ENCODE results near the gene RIMBP2.

RIMBP2 gene

DNA sequence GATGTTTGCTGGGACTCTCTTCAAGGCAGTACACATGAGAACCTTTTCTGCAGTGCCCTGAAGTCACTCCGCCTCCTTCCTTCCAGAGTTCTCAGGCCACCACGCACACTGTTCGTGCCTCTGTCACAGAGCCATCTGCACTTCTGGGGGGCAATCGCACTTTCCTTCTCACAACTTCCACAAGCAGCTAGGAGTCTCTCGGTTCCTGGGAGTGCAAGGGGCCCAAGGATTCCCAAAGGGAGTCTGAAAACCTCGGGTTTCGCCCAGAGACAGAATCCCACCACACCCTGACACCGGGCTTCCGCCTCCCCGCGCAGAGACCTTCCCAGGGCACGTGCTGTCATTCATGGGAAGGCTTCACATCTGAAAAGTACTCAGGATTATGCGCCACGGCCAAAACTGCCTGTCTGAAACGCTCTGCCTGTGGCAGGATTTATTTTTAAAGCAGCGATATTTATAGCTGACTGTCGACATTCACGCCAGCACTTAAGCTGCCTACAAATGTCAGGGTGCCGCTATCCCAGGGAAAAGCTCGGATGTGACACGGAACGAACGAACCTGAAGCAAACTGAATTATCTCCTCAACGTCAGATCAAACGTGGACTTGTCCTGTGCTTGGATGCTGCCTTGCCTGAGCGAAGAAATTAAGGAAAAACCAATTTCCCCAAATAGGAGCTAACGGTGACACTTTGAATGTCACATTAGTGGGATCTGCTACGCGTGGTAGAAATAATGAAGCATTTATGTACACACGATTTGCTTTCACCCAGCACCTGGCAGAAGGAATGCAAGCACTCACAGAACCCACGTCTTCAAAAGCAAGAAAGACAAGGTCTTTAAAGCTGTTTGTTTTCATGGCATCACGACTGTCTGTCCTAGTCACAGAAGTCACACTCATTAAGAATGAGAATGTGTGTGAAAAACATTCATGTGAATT, 224.4 kb downstream of the RIMBP2 start:
- TF ChIP-seq, protein P1, sequence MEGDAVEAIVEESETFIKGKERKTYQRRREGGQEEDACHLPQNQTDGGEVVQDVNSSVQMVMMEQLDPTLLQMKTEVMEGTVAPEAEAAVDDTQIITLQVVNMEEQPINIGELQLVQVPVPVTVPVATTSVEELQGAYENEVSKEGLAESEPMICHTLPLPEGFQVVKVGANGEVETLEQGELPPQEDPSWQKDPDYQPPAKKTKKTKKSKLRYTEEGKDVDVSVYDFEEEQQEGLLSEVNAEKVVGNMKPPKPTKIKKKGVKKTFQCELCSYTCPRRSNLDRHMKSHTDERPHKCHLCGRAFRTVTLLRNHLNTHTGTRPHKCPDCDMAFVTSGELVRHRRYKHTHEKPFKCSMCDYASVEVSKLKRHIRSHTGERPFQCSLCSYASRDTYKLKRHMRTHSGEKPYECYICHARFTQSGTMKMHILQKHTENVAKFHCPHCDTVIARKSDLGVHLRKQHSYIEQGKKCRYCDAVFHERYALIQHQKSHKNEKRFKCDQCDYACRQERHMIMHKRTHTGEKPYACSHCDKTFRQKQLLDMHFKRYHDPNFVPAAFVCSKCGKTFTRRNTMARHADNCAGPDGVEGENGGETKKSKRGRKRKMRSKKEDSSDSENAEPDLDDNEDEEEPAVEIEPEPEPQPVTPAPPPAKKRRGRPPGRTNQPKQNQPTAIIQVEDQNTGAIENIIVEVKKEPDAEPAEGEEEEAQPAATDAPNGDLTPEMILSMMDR (IDR thresholded peaks at IDR 0.05) = no peak

DNA sequence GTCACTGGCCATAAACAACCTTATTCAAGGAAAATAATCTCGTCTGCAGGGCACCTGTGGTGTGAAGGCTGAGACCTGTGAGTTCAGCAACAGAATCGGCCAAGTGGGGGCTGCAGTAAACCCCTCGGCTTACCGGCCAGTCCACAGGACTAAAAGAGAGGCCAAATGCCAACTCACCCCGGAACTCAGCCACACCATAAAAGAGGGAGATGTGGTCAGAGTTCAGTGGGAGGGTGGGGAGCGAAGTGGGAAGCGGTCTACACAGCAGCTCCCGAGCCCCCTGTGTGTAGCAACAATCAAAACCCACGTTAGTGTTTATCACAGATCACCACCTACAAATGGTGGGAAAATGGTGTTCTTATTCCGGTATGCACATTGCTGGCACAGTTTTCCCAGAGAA, 225.4 kb downstream of the RIMBP2 start:
- TF ChIP-seq, protein P1 (IDR thresholded peaks at IDR 0.05) = no peak

DNA sequence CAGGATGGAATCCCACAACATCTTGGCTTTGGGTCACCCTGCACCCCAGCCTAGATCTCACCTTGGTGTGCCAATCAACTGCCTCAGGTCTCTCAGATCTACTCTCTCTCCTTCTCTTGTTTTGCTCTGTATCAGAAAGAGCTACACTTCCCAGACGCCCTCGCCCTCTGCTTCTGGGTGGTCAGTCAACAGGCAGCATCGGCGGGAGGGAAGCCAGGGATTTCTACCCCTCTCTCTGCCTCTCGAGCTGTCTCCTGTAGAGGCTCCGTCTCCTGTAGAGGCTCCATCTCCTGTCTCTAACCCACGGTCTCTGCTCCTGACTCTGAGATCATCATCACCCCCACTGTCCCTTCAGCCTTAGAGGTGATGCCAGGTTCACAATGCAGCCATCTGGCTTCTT, 226.8 kb downstream of the RIMBP2 start:
- TF ChIP-seq, protein P1 (IDR thresholded peaks at IDR 0.05) = no peak

DNA sequence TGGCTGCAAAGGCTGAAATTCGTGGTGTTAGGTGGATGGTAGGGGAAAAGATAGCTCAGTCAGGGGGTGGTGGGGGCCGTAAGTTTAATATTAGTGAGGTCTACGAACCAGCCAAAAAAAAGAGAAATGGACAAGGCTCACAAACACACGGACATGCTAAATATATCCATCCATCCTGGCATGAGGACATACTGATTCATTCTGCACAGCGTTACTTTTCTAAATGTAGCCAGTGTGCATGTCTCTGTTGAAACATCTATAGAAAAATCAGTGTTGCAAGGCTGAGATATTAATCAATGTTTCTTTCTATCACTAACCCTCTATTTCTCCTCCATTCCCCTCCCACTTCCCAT, 227.8 kb downstream of the RIMBP2 start:
- TF ChIP-seq, protein P1 (IDR thresholded peaks at IDR 0.05) = no peak

DNA sequence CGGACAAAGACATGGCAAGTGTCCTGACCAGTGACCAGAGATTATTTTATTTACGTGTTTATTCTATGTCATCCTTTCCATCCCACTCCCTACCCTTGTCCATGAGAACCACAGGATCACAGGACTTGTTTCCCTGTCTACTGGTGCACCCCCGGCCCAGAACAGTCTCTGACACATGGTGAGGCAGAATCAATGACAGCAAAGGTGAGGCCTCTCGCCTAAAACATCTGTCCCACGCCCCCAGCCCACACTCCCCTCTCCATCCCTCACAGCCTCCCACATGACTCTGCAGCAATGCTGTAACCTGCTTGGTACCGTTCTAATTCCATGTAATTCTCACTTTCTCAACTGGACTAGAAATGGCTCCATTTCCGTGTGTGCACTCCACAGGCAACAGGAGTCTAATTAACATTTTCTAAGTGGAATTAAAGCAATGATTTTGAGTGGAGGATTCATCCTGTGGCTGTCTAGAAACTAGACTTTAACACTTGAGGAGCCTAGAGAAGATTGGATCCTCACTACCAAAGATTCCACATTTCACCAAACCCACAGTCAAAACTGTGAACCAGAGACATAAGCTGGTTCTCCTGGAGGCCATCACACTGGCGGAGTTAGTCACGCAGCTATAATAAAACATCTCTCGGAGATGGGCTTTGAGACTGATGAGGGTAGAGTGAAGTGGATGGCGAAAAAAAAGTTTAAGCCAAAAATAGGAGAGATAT, 228.3 kb downstream of the RIMBP2 start:
- TF ChIP-seq, protein P1 (IDR thresholded peaks at IDR 0.05) = no peak

DNA sequence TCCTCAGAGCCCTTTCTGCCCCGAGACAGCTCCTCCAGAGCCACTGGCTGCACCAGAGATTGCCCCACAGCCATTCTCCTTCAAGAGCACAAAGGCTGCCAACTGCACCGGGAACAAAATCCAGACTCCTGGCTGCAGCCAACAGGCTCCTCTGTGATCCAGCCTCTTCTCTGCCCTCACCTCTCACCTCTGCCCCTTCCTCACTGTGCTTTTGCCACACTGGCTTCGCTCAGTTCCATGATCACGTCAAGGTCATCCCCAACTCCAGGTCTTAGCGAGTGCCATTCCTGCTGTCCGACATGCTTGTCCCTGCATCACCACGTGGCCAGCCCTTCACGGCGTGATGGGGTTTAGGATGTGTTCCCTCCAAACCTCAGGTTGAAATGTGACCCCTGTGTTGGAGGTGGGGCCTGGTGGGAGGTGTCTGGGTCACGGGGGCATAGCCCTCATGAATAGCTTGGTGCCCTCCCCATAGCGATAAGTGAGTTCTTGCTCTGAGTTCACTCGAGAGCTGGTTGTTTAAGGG, 229.1 kb downstream of the RIMBP2 start:
- TF ChIP-seq, protein P1 (IDR thresholded peaks at IDR 0.05) = no peak

DNA sequence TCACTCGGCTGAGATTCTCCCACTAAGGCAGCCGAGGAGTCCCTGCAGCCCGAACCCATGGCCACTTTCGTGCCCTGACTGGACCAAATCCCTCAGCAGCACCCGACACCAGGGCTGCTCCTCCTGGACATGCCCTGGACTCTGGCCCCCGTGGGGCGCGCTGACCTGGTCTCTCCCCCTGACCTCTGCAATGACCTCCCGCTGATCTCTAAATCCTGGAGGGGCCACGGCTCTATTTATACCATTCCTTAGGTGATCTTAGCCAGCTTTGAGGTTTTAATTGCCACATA, 230.0 kb downstream of the RIMBP2 start:
- TF ChIP-seq, protein P1 (IDR thresholded peaks at IDR 0.05) = no peak

Measured in LNCAP (cell line).